DMS79 (cell line): ENCODE measurements around the gene SYNDIG1.

ENCODE experiments used
- DNase-seq: peaks from one replicate; lab custom pipeline; 2025; lab: John Stamatoyannopoulos, UW

The SYNDIG1 gene

GRCh38 chr20:24567508-24567907 lies 98.1 kb downstream of the SYNDIG1 start:
- no peak for DNase-seq

- DNase-seq = no peak
Measured at GRCh38 chr20:24568842-24569241, 99.4 kb downstream of the SYNDIG1 start.

- DNase-seq = no peak
Measured at GRCh38 chr20:24571159-24571558, 101.7 kb downstream of the SYNDIG1 start.

GRCh38 chr20:24572140-24572539 lies 102.7 kb downstream of the SYNDIG1 start:
- no peak for DNase-seq

- no peak for DNase-seq
Measured at GRCh38 chr20:24572862-24573261, 103.4 kb downstream of the SYNDIG1 start.

- no peak for DNase-seq
Measured at GRCh38 chr20:24573557-24573956, 104.1 kb downstream of the SYNDIG1 start.

- no peak for DNase-seq
Measured at GRCh38 chr20:24574307-24574706, 104.9 kb downstream of the SYNDIG1 start.

- DNase-seq = no peak
Measured at GRCh38 chr20:24574797-24575196, 105.4 kb downstream of the SYNDIG1 start.

GRCh38 chr20:24575811-24576210 lies 106.4 kb downstream of the SYNDIG1 start:
- DNase-seq = no peak

GRCh38 chr20:24576447-24576846 lies 107.0 kb downstream of the SYNDIG1 start:
- DNase-seq = no peak

GRCh38 chr20:24577271-24577909 lies 108.0 kb downstream of the SYNDIG1 start:
- DNase-seq = no peak

- no peak for DNase-seq
Measured at GRCh38 chr20:24578567-24579415, 109.4 kb downstream of the SYNDIG1 start.

- DNase-seq = no peak
Measured at GRCh38 chr20:24579475-24579874, 110.0 kb downstream of the SYNDIG1 start.

- DNase-seq = no peak
Measured at GRCh38 chr20:24580006-24580405, 110.6 kb downstream of the SYNDIG1 start.

- DNase-seq = no peak
Measured at GRCh38 chr20:24580855-24581254, 111.4 kb downstream of the SYNDIG1 start.

GRCh38 chr20:24581443-24582170 lies 112.2 kb downstream of the SYNDIG1 start:
- no peak for DNase-seq

- no peak for DNase-seq
Measured at GRCh38 chr20:24582373-24583168, 113.1 kb downstream of the SYNDIG1 start.

GRCh38 chr20:24583169-24583792 lies 113.9 kb downstream of the SYNDIG1 start:
- no peak for DNase-seq

- no peak for DNase-seq
Measured at GRCh38 chr20:24584078-24584477, 114.6 kb downstream of the SYNDIG1 start.

GRCh38 chr20:24584538-24585356 lies 115.3 kb downstream of the SYNDIG1 start:
- no peak for DNase-seq
